ENCODE data around the gene ZNF628.
A peak's percentile ranks its signal among the peaks of the same experiment; 100 is the strongest.

ZNF628 gene

DNA sequence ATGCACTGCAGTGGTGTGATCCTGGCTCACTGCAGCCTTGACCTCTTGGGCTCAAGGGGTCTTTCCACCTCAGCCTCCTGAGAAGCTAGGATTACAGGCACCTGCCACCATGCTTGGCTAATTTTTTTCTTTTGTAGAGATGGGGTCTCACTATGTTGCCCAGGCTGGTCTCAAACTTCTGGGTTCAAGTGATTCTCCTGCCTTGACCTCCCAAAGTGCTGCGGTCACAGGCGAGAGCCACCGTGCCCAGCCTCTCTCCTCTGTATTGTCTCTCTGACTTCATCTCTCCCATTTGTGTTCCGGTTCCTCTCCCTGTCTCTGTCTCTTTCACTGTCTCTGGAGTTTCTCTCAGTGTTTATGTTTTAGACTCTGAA lies 10.2 kb upstream of the ZNF628 start:
- no peak for DNase-seq

DNA sequence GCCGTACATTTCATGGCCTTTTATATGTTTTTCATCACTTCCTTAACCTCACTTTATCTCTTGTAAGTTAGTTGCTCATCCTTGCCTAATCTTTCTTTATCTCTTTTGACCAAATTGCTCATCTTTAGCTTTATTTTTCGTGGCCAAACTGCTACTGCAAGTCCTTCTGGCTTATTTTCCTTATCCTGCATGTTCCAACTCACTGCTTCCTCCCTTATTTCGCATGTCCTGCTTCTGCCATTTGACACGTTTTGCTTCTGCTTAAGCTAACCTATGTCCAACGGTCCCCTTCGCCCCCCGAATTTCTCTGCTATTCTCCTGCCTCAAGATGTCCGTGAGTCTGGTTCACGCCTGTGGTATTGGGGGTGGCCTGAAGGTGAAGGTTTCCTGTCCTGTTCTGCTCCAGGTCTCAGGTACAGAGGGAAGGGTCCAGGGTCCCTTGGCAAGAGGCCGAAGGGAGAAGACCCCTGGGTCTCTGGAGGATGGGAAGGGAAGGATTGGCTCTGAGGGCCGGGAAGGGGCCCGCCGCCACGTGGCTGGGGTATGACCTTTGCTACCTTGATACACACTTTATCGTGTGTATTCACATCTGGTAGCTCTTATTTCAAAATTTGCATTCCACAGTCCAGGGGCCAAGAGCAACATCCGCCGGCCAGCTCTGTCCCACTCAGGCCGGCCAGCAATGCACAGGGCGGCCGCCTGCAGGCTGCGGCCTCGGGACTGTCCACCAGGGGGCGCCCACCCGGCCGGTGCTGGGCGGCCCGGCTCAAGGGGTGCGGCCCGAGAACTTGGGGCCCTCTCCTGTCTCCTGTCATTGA lies 9.0 kb upstream of the ZNF628 start:
- peak; percentile 37 for DNase-seq

DNA sequence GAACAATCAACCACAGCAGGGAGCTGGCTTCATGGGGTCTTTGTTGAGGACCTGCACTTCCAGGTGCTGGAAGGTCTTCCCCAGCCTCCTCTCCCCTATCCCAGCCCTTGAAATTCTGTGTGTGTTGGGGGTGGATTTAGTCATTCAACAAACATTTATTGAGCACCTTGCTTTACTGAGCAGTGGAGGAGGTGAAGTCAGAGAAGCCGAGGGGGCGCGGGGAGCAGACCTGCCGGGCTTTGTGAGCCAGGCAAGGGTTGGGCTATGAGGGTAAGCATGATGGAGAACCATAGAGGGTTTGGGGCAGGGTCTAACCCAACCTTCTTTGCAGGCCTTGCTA lies 8.4 kb upstream of the ZNF628 start:
- no peak for DNase-seq

DNA sequence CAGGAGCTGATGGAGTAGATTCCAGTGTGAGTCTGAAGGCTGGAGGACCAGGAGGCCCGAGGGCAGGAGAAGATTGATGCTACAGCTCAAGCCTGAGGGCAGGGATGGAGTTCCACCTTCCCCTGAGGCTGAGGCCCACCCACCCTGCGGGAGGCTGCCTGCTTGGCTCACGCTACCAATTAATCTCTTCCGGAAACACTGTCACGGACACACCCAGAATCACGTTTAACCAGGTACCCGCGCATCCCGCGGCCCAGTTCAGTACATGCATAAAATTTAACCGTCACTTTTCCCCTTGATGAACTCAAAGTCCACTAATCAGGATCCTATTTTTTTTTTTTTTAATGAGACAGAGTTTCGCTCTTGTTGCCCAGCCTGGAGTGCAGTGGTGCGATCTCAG lies 5.2 kb upstream of the ZNF628 start:
- no peak for DNase-seq

DNA sequence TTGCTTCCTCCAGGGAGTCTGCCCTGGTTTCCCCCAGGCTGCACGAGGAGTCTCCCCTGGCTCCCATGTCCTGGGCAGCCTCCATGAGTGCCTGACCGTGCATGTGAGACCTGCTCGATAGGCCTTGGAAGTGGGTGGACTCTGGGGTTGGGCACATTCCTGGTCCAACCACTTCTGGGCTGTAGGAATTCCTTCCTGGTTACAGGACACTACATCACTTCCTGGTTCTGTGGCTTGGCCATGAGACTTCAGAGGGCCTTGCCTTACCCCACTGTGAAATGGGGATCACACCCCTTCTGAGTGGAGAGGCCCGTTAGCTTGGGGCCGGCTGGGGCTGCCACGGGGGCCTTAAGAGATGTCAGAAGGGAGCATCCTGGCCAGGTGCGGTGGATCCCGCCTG lies 4.0 kb upstream of the ZNF628 start:
- peak; percentile 69 for DNase-seq

DNA sequence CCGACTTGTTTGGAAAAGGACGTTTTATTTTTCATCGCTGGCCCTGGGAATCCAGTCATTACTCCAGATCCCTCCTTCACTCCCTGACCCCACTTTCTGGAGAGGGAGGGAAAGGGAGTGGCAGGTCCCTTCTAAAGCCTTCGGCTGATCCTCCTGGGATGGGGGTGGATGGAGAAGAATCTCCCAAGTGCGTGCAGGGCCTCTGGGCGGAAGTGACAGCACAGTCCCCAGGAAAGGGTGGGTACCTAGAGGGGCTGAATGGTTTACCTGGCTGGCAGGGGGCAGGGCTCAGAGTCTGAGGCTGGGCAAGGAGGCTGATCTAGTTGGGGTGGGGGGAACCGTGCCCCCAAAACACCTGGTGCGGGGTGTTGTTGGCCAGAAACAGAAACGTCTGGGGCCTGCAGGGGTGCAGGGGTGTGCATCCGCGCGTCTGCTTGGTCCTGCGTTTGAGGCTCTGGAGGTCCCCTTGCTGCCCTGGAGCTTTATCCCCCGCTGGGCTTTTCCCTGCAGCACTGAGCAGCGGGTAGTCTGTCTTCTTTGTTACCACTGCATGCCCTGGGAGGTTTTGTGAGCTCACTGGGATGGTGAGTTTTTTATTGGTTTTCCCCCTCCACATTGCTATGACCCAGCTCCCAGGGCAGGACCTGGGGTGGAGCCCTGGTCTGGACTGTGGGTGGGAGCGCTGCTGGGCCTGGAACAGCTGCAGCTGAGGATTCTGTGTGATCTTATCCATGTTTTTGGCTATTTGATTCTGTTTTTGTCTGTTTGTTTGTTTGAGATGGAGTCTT lies 3.0 kb upstream of the ZNF628 start:
- DNase-seq: no peak

DNA sequence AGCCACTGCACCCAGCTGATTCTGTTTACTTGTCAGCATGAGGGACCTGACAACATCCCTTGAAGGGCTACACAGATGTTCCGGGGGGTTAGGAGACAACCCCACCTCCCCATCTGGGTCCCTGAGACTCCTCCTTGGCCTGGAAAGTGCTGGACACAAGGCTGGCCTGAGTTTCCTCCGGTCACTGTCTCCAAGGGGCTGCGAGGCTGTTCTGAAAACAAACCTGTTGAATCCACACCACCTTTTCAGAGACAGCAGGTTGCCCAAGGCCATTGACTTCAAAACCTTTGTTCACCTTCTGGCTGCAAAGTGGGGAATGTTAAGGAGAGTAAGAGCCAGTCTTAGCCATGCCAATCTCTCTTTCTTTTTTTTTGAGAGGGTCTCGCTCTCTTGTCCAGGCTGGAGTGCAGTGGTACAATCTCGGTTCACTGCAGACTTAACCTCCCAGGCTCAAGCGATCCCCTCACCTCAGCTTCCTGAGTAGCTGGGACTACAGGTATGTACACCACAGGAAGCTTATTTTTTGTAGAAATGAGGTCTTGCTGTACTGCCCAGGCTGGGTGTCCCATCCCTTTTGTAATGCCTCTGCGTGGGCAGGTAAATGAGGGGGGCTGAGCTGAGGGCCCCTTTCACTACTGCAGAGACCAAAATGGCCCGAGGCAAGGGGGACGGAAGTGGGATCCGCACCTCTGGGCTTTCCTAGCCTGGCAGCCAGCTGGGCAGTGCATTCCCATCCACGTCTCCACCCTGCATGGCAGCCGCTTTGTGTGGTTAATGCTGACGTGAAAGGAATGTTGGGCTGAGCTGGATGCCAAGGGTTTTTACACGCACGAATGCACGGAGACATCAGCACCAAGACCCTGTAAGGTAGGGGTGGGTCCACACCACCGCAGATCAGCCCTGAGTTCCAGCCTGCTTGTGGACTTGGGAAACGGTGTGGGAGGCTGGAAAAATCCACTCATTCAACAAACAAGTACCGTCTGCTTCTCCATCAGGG lies 1.9 kb upstream of the ZNF628 start:
- DNase-seq: no peak

DNA sequence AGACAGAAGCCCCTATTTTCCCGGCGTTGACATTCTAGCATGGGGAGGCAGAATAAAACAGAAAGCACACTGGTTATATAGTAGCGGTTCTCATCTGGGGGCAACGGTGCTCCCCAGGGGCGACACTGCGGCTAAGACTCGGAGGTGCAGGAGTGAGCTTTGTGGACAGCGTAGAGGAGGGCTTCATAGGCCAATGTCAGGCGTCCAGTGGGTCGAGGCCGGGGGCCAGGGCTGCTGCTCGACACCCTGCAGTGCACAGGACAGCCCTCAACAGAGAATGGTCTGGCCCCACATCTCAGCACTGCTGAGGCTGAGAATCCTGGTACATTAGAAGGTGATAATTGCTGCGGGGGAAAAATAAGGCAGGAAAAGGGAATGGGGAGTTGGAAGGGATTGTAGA lies 1.5 kb downstream of the ZNF628 start:
- DNase-seq: no peak

DNA sequence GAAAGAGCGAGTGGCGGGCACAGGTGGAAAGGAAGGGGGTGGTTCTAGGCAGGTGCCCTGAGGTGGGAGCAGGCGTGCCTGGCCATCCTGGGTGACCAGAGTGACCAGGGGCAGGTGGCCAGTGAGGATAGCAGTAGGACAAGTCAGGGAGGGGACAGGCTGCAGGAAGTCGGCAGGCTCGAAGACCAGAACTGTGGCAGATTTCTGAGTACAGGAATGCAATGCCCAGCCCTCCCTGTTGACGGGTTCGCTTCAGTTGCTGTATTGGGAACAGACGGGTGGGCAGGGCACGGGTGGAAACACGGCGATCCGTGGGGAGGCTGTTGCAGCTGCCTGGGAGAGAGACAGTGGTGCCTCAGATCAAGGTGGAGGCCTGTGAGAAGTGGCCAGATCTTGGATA lies 1.9 kb downstream of the ZNF628 start:
- no peak for DNase-seq

DNA sequence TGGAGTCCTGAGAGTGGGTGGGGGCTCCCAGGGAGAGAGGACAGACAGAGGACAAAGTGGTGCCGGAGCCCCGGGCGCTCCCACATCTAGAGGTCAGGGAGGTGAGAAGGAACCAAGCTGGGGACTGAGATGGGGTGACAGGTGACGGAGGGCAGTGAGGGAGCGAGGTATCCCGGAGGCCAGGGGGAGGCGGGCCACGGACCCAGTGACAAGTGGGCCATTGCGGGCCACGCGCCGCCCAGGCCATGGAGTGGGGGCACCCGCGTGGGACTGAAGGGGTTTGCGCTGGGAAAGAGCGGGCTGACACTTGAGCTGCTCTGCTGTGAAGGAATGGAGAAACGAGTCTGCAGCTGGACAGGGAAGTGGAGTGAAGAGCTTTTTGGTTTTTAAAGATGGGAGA lies 2.6 kb downstream of the ZNF628 start:
- no peak for DNase-seq

DNA sequence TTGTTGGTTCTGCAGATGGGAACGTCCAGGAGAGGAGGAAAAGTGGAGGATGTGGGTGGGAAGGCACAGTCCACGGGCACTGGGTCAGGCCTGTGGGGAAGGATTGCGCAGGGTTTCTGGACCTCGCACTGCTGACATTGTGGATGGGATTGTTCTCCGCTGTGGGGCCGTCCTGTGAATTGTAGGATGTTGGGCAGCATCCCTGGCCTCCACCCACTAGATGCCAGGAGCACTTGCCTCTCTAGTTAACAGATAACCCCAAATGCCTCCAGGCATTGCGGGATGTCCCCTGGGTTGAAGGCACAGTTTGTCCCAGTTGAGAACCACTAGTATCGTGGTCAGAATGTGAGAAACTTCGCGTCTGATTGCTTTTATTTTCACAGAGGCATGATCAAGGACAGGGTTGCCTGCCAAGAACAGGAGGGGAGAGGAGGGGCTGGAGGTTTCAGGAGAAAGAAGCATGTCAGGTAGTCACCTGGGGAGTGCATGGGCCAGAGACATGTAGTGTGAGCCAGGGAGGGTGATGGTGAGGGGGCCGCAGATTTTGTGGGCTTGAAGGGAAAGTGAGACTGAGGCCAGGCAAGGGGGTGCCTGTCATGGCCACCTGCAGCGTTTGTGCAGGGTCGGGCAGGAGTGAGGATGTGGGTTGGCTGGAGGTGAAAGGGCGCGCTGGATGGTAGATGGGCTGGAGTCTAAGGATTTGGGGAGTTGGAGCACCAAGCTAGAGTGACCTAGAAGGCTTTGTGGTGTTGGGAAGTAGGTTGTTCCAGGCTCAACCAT lies 3.2 kb downstream of the ZNF628 start:
- no peak for DNase-seq

DNA sequence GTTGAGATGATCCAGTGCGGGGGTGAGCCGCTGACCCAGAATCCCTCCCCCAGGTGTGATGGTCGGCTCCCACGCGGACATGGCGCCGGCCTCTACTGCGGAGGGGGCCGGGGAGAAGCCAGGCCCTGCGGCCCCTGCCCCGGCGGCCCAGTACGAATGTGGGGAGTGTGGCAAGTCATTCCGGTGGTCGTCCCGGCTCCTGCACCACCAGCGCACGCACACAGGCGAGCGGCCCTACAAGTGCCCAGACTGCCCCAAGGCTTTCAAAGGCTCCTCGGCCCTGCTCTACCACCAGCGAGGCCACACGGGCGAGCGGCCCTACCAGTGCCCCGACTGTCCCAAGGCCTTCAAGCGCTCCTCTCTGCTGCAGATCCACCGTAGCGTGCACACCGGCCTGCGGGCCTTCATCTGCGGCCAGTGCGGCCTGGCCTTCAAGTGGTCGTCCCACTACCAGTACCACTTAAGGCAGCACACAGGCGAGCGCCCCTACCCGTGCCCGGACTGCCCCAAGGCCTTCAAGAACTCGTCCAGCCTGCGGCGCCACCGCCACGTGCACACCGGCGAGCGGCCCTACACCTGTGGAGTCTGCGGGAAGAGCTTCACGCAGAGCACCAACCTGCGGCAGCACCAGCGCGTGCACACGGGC lies 4.9 kb downstream of the ZNF628 start:
- DNase-seq: no peak

DNA sequence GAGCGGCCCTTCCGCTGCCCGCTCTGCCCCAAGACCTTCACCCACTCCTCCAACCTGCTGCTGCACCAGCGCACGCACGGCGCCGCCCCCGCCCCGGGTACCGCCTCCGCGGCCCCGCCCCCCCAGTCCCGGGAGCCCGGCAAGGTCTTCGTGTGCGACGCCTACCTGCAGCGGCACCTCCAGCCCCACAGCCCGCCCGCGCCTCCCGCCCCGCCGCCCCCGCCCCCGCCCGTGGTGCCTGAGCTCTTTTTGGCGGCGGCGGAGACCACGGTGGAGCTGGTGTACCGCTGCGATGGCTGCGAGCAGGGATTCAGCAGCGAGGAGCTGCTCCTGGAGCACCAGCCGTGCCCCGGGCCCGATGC lies 5.4 kb downstream of the ZNF628 start:
- DNase-seq: no peak

DNA sequence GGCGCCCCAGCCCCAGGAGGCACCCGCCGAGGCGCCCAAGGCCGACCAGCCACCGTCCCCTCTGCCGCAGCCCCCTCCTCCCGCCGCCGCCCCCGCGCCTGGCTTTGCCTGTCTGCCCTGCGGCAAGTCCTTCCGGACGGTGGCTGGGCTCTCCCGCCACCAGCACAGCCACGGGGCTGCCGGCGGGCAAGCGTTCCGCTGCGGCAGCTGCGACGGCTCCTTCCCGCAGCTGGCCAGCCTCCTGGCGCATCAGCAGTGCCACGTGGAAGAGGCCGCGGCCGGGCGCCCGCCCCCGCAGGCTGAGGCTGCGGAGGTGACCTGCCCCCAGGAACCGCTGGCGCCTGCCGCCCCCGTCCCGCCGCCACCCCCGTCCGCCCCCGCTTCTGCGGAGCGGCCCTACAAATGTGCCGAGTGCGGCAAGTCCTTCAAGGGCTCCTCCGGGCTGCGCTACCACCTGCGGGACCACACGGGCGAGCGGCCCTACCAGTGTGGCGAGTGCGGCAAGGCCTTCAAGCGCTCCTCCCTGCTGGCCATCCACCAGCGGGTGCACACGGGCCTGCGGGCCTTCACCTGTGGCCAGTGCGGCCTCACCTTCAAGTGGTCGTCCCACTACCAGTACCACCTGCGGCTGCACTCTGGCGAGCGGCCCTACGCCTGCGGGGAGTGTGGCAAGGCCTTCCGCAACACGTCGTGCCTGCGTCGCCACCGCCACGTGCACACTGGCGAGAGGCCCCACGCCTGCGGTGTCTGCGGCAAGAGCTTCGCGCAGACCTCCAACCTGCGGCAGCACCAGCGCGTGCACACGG lies 5.9 kb downstream of the ZNF628 start:
- DNase-seq: no peak

DNA sequence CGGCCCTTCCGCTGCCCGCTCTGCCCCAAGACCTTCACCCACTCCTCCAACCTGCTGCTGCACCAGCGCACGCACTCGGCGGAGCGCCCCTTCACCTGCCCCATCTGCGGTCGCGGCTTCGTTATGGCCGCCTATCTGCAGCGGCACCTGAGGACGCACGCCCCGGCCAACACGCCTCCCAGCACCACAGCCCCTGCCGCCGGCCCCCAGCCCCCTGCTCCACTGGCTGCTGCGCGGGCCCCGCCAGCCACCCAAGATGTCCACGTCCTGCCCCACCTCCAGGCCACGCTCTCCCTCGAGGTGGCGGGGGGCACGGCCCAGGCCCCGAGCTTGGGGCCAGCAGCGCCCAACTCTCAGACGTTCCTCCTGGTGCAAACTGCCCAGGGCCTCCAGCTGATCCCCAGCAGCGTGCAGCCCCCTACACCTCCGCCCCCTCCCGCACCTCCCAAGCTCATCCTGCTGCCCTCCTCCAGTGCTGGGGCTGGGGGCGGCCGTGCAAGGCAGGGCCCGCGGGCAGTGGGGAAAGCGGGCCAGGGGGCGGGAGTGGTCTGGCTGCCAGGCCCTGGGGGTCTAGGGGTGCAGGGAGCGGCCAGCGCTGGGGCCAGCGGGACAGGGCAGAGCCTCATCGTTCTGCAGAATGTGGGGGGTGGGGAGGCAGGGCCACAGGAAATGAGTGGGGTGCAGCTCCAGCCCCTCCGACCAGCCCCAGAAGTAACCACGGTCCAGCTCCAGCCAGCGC lies 6.7 kb downstream of the ZNF628 start:
- DNase-seq: no peak

DNA sequence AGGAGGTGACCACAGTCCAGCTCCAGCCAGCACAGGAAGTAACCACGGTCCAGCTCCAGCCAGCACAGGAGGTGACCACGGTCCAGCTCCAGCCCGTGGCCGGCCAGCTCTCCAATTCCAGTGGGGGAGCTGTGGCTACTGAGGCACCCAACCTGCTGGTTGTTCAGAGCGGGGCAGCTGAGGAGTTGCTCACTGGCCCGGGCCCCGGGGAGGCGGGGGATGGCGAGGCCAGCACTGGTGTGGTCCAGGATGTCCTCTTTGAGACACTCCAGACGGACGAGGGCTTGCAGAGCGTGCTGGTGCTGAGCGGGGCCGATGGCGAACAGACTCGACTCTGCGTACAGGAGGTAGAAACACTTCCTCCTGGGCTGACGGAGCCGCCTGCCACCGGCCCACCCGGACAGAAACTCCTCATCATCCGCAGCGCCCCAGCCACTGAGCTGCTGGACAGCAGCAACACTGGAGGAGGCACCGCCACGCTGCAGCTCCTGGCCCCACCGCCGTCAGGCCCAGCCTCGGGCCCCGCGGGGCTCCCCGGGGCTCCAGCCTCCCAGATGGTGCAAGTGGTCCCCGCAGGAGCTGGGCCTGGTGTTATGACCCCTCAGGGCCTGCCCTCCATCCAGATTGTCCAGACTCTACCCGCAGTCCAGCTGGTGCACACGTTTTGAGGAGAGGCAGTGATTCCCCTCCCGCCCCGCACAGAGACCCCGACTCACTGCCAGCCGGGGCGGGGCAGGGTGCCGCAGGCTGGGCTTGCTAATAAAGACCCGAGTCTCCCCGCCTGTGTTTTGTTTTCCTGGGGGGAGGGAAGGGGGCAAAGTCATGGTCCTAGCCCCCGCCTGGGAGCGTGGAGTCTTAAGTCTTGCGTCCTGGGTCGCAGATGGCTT lies 7.5 kb downstream of the ZNF628 start:
- no peak for DNase-seq

DNA sequence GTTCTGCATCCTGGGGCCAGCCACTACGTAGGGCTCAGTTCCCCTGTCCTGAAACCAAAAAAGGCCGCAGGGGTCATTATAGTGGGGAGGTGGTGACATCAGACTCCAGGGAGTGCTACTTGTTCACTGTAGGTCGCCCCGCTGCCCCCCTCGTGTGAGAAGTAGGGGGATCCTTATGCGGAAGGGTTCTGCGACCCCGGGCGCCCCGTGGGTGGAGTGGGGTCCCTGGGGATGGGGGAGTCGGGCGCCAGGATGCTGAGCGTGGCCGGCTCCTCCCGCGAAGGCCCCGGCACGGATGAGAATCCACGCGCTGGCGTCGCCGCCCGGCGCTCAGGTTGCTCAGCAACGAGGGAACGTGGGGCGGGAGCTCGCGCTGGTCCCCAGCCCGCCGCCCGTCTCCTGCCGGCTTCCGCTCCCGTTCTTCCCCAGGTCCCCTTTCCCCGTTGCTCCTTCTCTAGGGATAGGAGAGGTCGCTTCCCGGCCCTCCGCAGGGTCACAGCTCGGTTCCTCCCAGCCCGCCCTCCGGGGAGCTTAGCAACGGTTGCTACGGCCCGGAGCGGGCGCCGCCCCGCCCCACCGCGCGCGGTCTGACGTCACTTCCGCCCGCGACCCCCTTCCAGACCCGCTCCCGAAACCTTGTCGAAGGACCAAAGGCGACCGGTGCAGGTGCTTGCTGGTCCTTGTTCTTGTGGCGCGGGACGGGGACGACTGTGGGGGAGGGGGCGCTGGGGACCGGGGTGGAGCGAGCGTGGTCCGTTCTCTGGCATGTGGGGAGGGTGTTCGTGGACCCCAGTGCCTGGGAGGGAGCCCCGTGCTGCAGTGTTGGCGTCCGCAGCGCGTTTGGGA lies 8.4 kb downstream of the ZNF628 start, which contains the start of gene NAT14:
Gene NAT14, plus strand, starts transcription at position 596 of the 846 bp plus-strand sequence. CDS start 521 bp downstream, outside the sequence.
- DNase-seq: peak; percentile 62

DNA sequence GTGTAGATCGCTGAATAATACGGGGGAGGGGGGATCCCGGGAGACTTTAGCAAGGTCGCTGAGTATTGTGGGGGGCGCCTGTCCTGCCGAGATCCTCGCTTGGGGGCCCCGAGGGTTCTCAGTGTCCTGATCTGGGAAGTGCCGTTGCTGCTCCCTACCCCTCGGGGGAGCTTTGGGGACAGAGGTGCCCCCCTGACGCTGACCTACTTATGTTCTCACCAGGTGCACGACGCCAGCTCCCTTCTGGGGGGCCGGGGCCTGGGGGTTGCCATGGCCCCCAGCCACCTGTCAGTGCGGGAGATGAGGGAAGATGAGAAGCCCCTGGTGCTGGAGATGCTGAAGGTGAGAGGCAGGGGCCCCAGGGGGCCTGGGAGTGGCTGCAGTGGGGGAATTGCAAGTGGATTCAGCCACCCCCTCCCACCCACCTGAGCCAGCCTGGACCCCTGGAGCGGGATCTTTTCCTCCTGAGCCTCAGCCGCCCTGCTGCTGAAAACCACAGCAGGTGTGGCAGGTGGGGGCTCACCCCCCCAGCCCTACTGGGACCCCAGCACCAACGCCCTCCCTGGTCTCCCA lies 9.1 kb downstream of the ZNF628 start:
- DNase-seq: no peak
